Endothelial cell (in vitro differentiated cells): ENCODE results near the gene EPHB1. TPM values are rescaled to one million over a fixed set of nuclear protein-coding genes. Genes with fewer than 3 reads are reported as not detected.

ENCODE experiments used
- DNase-seq: peaks from one replicate; pipeline ENCODE4 v3.0.0; 2021; ENCODE audit warnings: low spot score
- H3K27ac Mint-ChIP-seq: one replicate; pipeline ENCODE4 v1.8.0; 2021; ENCODE audit warnings: mixed read lengths, inconsistent platforms; ENCODE audit not compliant: unreplicated experiment
- H3K27me3 Mint-ChIP-seq: one replicate; pipeline ENCODE4 v1.8.0; 2021; ENCODE audit warnings: mild to moderate bottlenecking, moderate library complexity, mixed read lengths, inconsistent platforms; ENCODE audit not compliant: unreplicated experiment
- H3K36me3 Mint-ChIP-seq: one replicate; pipeline ENCODE4 v1.8.0; 2021; ENCODE audit warnings: mild to moderate bottlenecking, low read depth, mixed read lengths, inconsistent platforms; ENCODE audit not compliant: unreplicated experiment
- H3K4me1 Mint-ChIP-seq: one replicate; pipeline ENCODE4 v1.8.0; 2021; ENCODE audit warnings: mild to moderate bottlenecking, mixed read lengths, inconsistent platforms; ENCODE audit not compliant: unreplicated experiment
- H3K4me3 Mint-ChIP-seq: one replicate; pipeline ENCODE4 v1.8.0; 2021; ENCODE audit warnings: mild to moderate bottlenecking, mixed read lengths, inconsistent platforms; ENCODE audit not compliant: unreplicated experiment
- H3K9me3 Mint-ChIP-seq: one replicate; pipeline ENCODE4 v1.8.0; 2021; ENCODE audit warnings: mixed read lengths, inconsistent platforms; ENCODE audit not compliant: unreplicated experiment
- total RNA-seq: library from RNA; stranded (reverse); fragmentation: NEBNext Ultra II Directional; extraction: Animal tissue kit (Norgen Biotek cat#: 25700); gene quantifications from one replicate; pipeline ENCODE4 v1.2.1, GENCODE V29; 2021; ENCODE audit not compliant: unreplicated experiment
- TF ChIP-seq, protein P1 (sequence below): fragments of 200-600 bp; sonication (generic); IDR thresholded peaks from one replicate; pipeline ENCODE4 v1.5.0; 2021; ENCODE audit warnings: antibody characterized with exemption; ENCODE audit not compliant: unreplicated experiment

The EPHB1 gene
- total RNA-seq, 1 donor from 2014 or later = 5.7 TPM

GRCh38 chr3:135178566-135178965 lies 383.5 kb downstream of the EPHB1 start:
- no peak overlapping the region for H3K4me3 Mint-ChIP-seq
- TF ChIP-seq, protein P1, sequence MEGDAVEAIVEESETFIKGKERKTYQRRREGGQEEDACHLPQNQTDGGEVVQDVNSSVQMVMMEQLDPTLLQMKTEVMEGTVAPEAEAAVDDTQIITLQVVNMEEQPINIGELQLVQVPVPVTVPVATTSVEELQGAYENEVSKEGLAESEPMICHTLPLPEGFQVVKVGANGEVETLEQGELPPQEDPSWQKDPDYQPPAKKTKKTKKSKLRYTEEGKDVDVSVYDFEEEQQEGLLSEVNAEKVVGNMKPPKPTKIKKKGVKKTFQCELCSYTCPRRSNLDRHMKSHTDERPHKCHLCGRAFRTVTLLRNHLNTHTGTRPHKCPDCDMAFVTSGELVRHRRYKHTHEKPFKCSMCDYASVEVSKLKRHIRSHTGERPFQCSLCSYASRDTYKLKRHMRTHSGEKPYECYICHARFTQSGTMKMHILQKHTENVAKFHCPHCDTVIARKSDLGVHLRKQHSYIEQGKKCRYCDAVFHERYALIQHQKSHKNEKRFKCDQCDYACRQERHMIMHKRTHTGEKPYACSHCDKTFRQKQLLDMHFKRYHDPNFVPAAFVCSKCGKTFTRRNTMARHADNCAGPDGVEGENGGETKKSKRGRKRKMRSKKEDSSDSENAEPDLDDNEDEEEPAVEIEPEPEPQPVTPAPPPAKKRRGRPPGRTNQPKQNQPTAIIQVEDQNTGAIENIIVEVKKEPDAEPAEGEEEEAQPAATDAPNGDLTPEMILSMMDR = no peak
- H3K9me3 Mint-ChIP-seq = no peaks in the 10 kb centered on the region
- no peaks in the 10 kb centered on the region for H3K36me3 Mint-ChIP-seq
- H3K4me1 Mint-ChIP-seq = no peaks in the 10 kb centered on the region
- peaks cover 2% of the 10 kb centered on the region for H3K27me3 Mint-ChIP-seq
- DNase-seq = no peak
- no peak overlapping the region for H3K27ac Mint-ChIP-seq

GRCh38 chr3:135181408-135181807 lies 386.3 kb downstream of the EPHB1 start:
- peaks cover 2% of the 10 kb centered on the region for H3K27me3 Mint-ChIP-seq
- no peak for DNase-seq
- no peak overlapping the region for H3K4me3 Mint-ChIP-seq
- no peaks in the 10 kb centered on the region for H3K4me1 Mint-ChIP-seq
- H3K27ac Mint-ChIP-seq = no peak overlapping the region
- TF ChIP-seq, protein P1 = no peak
- no peaks in the 10 kb centered on the region for H3K9me3 Mint-ChIP-seq
- H3K36me3 Mint-ChIP-seq = no peaks in the 10 kb centered on the region

- H3K4me1 Mint-ChIP-seq = no peaks in the 10 kb centered on the region
- peaks cover 2% of the 10 kb centered on the region for H3K27me3 Mint-ChIP-seq
- H3K36me3 Mint-ChIP-seq = no peaks in the 10 kb centered on the region
- no peaks in the 10 kb centered on the region for H3K9me3 Mint-ChIP-seq
- DNase-seq = no peak
- TF ChIP-seq, protein P1 = no peak
- H3K4me3 Mint-ChIP-seq = no peak overlapping the region
- no peak overlapping the region for H3K27ac Mint-ChIP-seq
Measured at GRCh38 chr3:135182364-135182998, 387.4 kb downstream of the EPHB1 start.

DNA sequence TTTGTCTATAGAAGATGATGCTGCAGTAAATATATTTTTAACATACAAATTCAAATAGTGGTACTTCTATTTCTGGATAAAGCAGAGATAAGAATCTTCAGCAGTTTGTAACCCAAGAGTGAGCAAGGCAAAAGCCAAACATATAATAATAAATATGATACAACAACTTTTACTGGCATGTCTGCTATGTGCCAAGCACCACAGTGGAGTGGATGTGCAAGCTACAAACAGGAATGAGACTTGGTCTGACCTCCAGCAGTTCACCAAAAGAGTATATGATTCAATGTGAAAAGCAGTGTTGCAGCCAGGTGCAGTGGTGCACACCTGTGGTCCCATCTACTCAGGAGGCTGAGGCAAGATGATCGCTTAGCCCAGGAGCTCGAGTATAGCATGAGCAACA lies 395.6 kb downstream of the EPHB1 start:
- Mint-ChIP-seq H3K27me3 (peaks cover 6% of the 10 kb centered on the region), H3K36me3 (no peaks in the 10 kb centered on the region), H3K4me3 (no peak overlapping the region), H3K4me1 (peaks cover 10% of the 10 kb centered on the region), H3K27ac (no peak overlapping the region), H3K9me3 (no peaks in the 10 kb centered on the region)
- no peak for DNase-seq
- TF ChIP-seq, protein P1 = no peak

DNA sequence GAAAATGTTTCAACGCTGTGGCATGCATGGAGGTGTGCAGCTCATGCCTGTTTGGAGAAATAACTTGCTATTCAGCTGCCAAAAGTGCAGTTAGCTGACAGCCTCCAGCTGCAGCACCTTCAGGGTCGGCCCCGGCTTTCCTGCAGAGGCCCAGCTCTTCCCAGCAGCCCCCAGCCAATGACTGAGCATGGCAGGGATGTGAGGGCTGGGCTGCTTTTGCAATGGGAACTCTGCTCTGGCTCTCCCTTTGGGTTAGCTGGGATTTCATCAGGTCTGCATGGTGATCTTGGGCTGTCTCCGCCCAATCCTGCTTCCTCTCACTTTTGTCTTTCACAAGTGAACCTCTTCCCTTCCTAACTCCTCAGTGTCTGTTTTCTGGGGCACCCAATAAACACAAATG lies 396.6 kb downstream of the EPHB1 start:
- H3K27me3 Mint-ChIP-seq = peaks cover 6% of the 10 kb centered on the region
- peaks cover 10% of the 10 kb centered on the region for H3K4me1 Mint-ChIP-seq
- H3K9me3 Mint-ChIP-seq = no peaks in the 10 kb centered on the region
- TF ChIP-seq, protein P1 = no peak
- no peak overlapping the region for H3K27ac Mint-ChIP-seq
- H3K36me3 Mint-ChIP-seq = no peaks in the 10 kb centered on the region
- no peak overlapping the region for H3K4me3 Mint-ChIP-seq
- DNase-seq = no peak
